GM12878 (cell line): ENCODE data around the gene GSTM4. TPM values are rescaled to one million over a fixed set of nuclear protein-coding genes. Genes with fewer than 3 reads are reported as not detected.

Source experiments
- ATAC-seq: fragments of 200-7000 bp; cut with Tn5 transposase; 3 replicates; pipeline ENCODE4 v1.9.1; 2020; ENCODE audit warnings: mild to moderate bottlenecking, moderate library complexity
- BruUV-seq: library from RNA; stranded (reverse); fragments of 400-500 nt; replicated peaks from 2 replicates; lab custom pipeline; 2021; lab: Mats Ljungman, UMichigan
- CTCF ChIA-PET: fragments of 300-600 bp; sonication (Branson Sonifier 250); formaldehyde crosslinking; extraction: SDS; loops from one replicate; lab custom pipeline; 2021; ENCODE audit warnings: inconsistent platforms; lab: Yijun Ruan, JAX
- POLR2A ChIA-PET: fragments of 350-600 bp; formaldehyde crosslinking; extraction: SDS; loops from one replicate; lab custom pipeline; 2021; ENCODE audit warnings: inconsistent platforms; lab: Charles Lee
- RAD21 ChIA-PET: fragments of 300-600 bp; sonication (Branson Sonifier 250); formaldehyde crosslinking; loops from one replicate; lab custom pipeline; 2023; ENCODE audit warnings: antibody characterized with exemption; ENCODE audit not compliant: unreplicated experiment; lab: Charles Lee
- SMC1A ChIA-PET: fragments of 300-600 bp; sonication (Branson Sonifier 250); formaldehyde crosslinking; loops from one replicate; lab custom pipeline; 2023; ENCODE audit not compliant: unreplicated experiment, uncharacterized antibody; lab: Charles Lee
- DNase-seq: peaks from one replicate; pipeline ENCODE4 v3.0.0-alpha.2; 2011; ENCODE audit warnings: low read depth, low spot score
- FAIRE-seq: peaks from 3 replicates; lab custom pipeline; 2011; peaks lifted over from hg19 to GRCh38; lab: Jason Lieb, UNC
- H2AFZ ChIP-seq: 2 replicates; pipeline ENCODE4 v1.6.0; 2011; ENCODE audit warnings: low read depth, low read length, control low read depth; ENCODE audit not compliant: control insufficient read depth
- H3K27ac ChIP-seq: 2 replicates; pipeline ENCODE4 v1.5.1; 2011; ENCODE audit warnings: control low read depth; ENCODE audit not compliant: control insufficient read depth, insufficient read depth
- H3K27me3 ChIP-seq, 2 experiments: replicated peaks in 1 of 2; 2 replicates each; pipeline versions ENCODE4 v1.6.0 to v1.6.1; 2011; ENCODE audit warnings: low read length in 1 of 2; ENCODE audit not compliant: control insufficient read depth in 2 of 2, insufficient read depth in 2 of 2
- H3K36me3 ChIP-seq, 2 experiments: 2 replicates each; pipeline ENCODE4 v1.5.1; 2011; ENCODE audit warnings: low read length in 1 of 2; ENCODE audit not compliant: control insufficient read depth in 2 of 2, insufficient read depth in 2 of 2
- H3K4me1 ChIP-seq: 2 replicates; pipeline ENCODE4 v1.6.1; 2011; ENCODE audit warnings: mild to moderate bottlenecking, low read length, moderate library complexity, mixed read lengths; ENCODE audit not compliant: control insufficient read depth, insufficient read depth
- H3K4me2 ChIP-seq: 2 replicates; pipeline ENCODE4 v1.6.0; 2011; ENCODE audit warnings: control low read depth; ENCODE audit not compliant: control insufficient read depth, insufficient read depth
- H3K4me3 ChIP-seq: fragments of 200-600 bp; sonication (generic); 2 replicates; pipeline ENCODE4 v1.5.1; 2016
- H3K79me2 ChIP-seq: 2 replicates; pipeline ENCODE4 v1.6.0; 2011; ENCODE audit warnings: low read length; ENCODE audit not compliant: control insufficient read depth, insufficient read depth
- H3K9ac ChIP-seq: 2 replicates; pipeline ENCODE4 v1.8.0; 2011; ENCODE audit warnings: low read length, control low read depth, mixed read lengths; ENCODE audit not compliant: control insufficient read depth, insufficient read depth
- H3K9me3 ChIP-seq: replicated peaks from 3 replicates; pipeline ENCODE4 v1.5.1; 2011; ENCODE audit warnings: mild to moderate bottlenecking, low read length; ENCODE audit not compliant: control insufficient read depth, insufficient read depth
- H4K20me1 ChIP-seq: 2 replicates; pipeline ENCODE4 v1.6.0; 2011; ENCODE audit not compliant: control insufficient read depth, insufficient read depth
- EED ChIP-seq: sonication (generic); IDR thresholded peaks from 2 replicates; pipeline ENCODE4 v1.6.1; 2016; ENCODE audit warnings: antibody characterized with exemption, low read depth
- EGR1 ChIP-seq, 2 experiments: IDR thresholded peaks; 1 replicate in 1 of 2; 2 replicates in 1 of 2; pipeline ENCODE4 v1.6.1; 2011 to 2012; ENCODE audit warnings: low read depth in 2 of 2, low read length in 2 of 2, borderline replicate concordance in 1 of 2, mild to moderate bottlenecking in 1 of 2, moderate library complexity in 1 of 2
- FOXM1 ChIP-seq: IDR thresholded peaks from 2 replicates; pipeline ENCODE4 v1.6.1; 2012; ENCODE audit warnings: low read depth, mild to moderate bottlenecking, inconsistent platforms, low read length, moderate library complexity
- HDAC6 ChIP-seq: fragments of 200-600 bp; sonication (generic); IDR thresholded peaks from one replicate; pipeline ENCODE4 v1.8.0; 2017; ENCODE audit warnings: antibody characterized with exemption; ENCODE audit not compliant: unreplicated experiment
- MTA3 ChIP-seq: IDR thresholded peaks from 2 replicates; pipeline ENCODE4 v1.6.1; 2012; ENCODE audit warnings: low read length, inconsistent platforms, borderline replicate concordance
- NFYB ChIP-seq: IDR thresholded peaks from 2 replicates; pipeline ENCODE4 v1.6.1; 2011; ENCODE audit warnings: low read depth, mild to moderate bottlenecking, low read length, improper control_type of control experiment, moderate library complexity; ENCODE audit not compliant: insufficient read depth
- RUNX3 ChIP-seq: IDR thresholded peaks from 2 replicates; pipeline ENCODE4 v1.6.1; 2012; ENCODE audit warnings: low read length, inconsistent platforms
- SRF ChIP-seq, 2 experiments: IDR thresholded peaks; 2 replicates each; pipeline ENCODE4 v1.6.1; 2011; ENCODE audit warnings: low read depth in 2 of 2, low read length in 2 of 2, mild to moderate bottlenecking in 1 of 2, moderate library complexity in 1 of 2
- ZBTB4 ChIP-seq: fragments of 450-650 bp; formaldehyde crosslinking; IDR thresholded peaks from 2 replicates; pipeline ENCODE4 v1.4.0; 2022; ENCODE audit warnings: mild to moderate bottlenecking, moderate library complexity
- WGBS: methylation state at CpG from one replicate; pipeline ENCODE4 v1.1.6; 2016; ENCODE audit warnings: low lambda C conversion rate; ENCODE audit not compliant: insufficient replicate concordance, insufficient coverage; ENCODE audit errors: missing lambda C conversion rate; 5-methylcytosine and 5-hydroxymethylcytosine counted together
- in situ Hi-C: fragments of 300-500 bp; cut with MboI; formaldehyde crosslinking; loops from 9 replicates; pipeline ENCODE4 v1.14.3; 2018; ENCODE audit warnings: mixed read lengths
- intact Hi-C: fragments of 100-400 bp; cut with micrococcal nuclease; formaldehyde crosslinking; loops from one replicate; pipeline ENCODE4 v1.14.2; 2022; ENCODE audit not compliant: unreplicated experiment
- polyA plus RNA-seq, 11 experiments: library from polyadenylated mRNA; depleted of rRNA in 4 of 11; unstranded in 6 of 11; stranded (reverse) in 5 of 11; fragments of >200 nt; fragmentation: Nextera tagmentation in 4 of 11; fragmentation: Illumina TruSeq in 1 of 11; extraction: Ambion mirVana in 4 of 11; extraction: Trizol in 1 of 11; gene quantifications; 1 replicate in 1 of 11; 2 replicates in 10 of 11; pipeline versions ENCODE4 v1.2.1 to v1.2.3, GENCODE V29; 2011 to 2016; ENCODE audit warnings: inconsistent platforms in 2 of 11, missing spikeins in 2 of 11, low read depth in 1 of 11
- total RNA-seq, 4 experiments: library from RNA; depleted of rRNA in 3 of 4; stranded (reverse); fragments of >200 nt in 3 of 4; fragmentation: Illumina TruSeq in 1 of 4; extraction: Trizol in 1 of 4; gene quantifications; 2 replicates each; pipeline versions ENCODE4 v1.2.1 to v1.2.3, GENCODE V29; 2013 to 2021
- TF ChIP-seq, protein P1 (sequence below): IDR thresholded peaks from 2 replicates; pipeline ENCODE4 v1.6.1; 2012; ENCODE audit warnings: low read depth, low read length, improper control_type of control experiment

GSTM4 gene
- total and polyA plus RNA-seq, 10 of the 15 experiments (the other 5 are each of a cell fraction or from before 2014, with no cell fraction given) = 14.3 to 37.2 (median 23.0) TPM

GRCh38 chr1:109636201-109636952 lies 19.5 kb upstream of the GSTM4 start:
- in situ Hi-C loops = no loop called here
- no TSS peak for BruUV-seq
- peaks cover 14% of the 10 kb centered on the region for H3K4me1 ChIP-seq

GRCh38 chr1:109637446-109637845 lies 18.5 kb upstream of the GSTM4 start:
- Histone ChIP-seq H3K27me3 (no peaks in the 10 kb centered on the region), H4K20me1 (no peaks in the 10 kb centered on the region), H3K9me3 (no peaks in the 10 kb centered on the region), H3K36me3 (no peaks in the 10 kb centered on the region), H2AFZ (no peak overlapping the region), H3K79me2 (no peaks in the 10 kb centered on the region), H3K4me3 (no peak overlapping the region), H3K4me1 (peaks cover 14% of the 10 kb centered on the region), H3K27ac (no peak overlapping the region), H3K9ac (no peak overlapping the region), H3K4me2 (no peak overlapping the region)
- ChIA-PET RAD21 (interaction anchor here (0.6 to 7.3 kb wide), 5 partner anchors 12 to 347 kb away, joined by 3 to 106 read pairs (median 3); partner anchors contain the start of genes AHCYL1 and GSTM1), SMC1A (interaction anchor here (0.8 to 9.1 kb wide), 8 partner anchors 12 to 348 kb away, joined by 3 to 117 read pairs (median 6); partner anchors contain the start of gene AHCYL1), POLR2A (interaction anchor here (0.5 to 1.3 kb wide), 3 partner anchors 89 to 310 kb away, joined by 3 to 5 read pairs (median 4); partner anchors contain the start of gene GNAI3), CTCF (interaction anchor here (0.8 to 10.7 kb wide), 12 partner anchors 14 to 373 kb away, joined by 3 to 299 read pairs (median 4); partner anchors contain the start of genes AHCYL1, GNAI3, GSTM1 and GSTM4)
- 74% methylated on average over 7 of the region's 7 CpGs for WGBS
- DNase-seq (no peak), ATAC-seq (no peak), FAIRE-seq (no peak)
- no TSS peak for BruUV-seq
- in situ Hi-C loops (no loop called here), intact Hi-C loops (no loop called here)
- TF ChIP-seq FOXM1 = no peak
- no peak for TF ChIP-seq MTA3
- TF ChIP-seq SRF (IDR thresholded peaks at IDR 0.05; ENCODE audit: low read depth in 2 of 2, low read length in 2 of 2) = no peak
- TF ChIP-seq EED = no peak
- no peak for TF ChIP-seq RUNX3
- no peak for TF ChIP-seq NFYB
- TF ChIP-seq, protein P1, sequence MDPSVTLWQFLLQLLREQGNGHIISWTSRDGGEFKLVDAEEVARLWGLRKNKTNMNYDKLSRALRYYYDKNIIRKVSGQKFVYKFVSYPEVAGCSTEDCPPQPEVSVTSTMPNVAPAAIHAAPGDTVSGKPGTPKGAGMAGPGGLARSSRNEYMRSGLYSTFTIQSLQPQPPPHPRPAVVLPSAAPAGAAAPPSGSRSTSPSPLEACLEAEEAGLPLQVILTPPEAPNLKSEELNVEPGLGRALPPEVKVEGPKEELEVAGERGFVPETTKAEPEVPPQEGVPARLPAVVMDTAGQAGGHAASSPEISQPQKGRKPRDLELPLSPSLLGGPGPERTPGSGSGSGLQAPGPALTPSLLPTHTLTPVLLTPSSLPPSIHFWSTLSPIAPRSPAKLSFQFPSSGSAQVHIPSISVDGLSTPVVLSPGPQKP = no peak
- TF ChIP-seq ZBTB4 (CRISPR knock-in tag) = no peak
- no peak for TF ChIP-seq EGR1 (IDR thresholded peaks at IDR 0.05; ENCODE audit: borderline replicate concordance in 1 of 2, low read depth in 2 of 2, low read length in 2 of 2)

More at GRCh38 chr1:109636201-109636952, 19.5 kb upstream of the GSTM4 start:
- no peak for FAIRE-seq
- intact Hi-C loops = no loop called here
- Histone ChIP-seq H3K4me3 (no peak overlapping the region), H3K79me2 (no peaks in the 10 kb centered on the region)
- TF ChIP-seq NFYB = 0 out of 2 replicates have a peak, but pooled peaks have one; percentile 27
- no peak for TF ChIP-seq HDAC6
- TF ChIP-seq, all 136 proteins: peak for 1
- ATAC-seq (no peak), DNase-seq (no peak)
- ChIA-PET RAD21 (interaction anchor here (0.8 to 7.3 kb wide), 6 partner anchors 19 to 348 kb away, joined by 3 to 106 read pairs (median 5); partner anchors contain the start of genes AHCYL1, GSTM1 and GSTM4), CTCF (interaction anchor here (0.5 to 10.7 kb wide), 13 partner anchors 11 to 374 kb away, joined by 3 to 299 read pairs (median 4); partner anchors contain the start of genes AHCYL1 and GSTM4), SMC1A (interaction anchor here (0.8 to 9.1 kb wide), 11 partner anchors 13 to 349 kb away, joined by 3 to 117 read pairs (median 3); partner anchors contain the start of genes AHCYL1 and GNAI3), POLR2A (interaction anchor here (1.3 to 1.9 kb wide), 4 partner anchors 12 to 90 kb away, joined by 3 to 8 read pairs (median 5); partner anchors contain the start of gene GNAI3)
- peaks cover 1 to 4% of the 10 kb centered on the region in 2 experiments; a peak in 3 of 4 replicates for H3K36me3 ChIP-seq
- H3K27me3 ChIP-seq = no peaks in the 10 kb centered on the region
- no peaks in the 10 kb centered on the region for H3K9me3 ChIP-seq
- H3K4me2 ChIP-seq = no peak overlapping the region
- H3K27ac ChIP-seq = no peak overlapping the region
- 92% methylated on average over 9 of the region's 9 CpGs for WGBS
- no peak overlapping the region for H2AFZ ChIP-seq
- H3K9ac ChIP-seq = no peak overlapping the region
- H4K20me1 ChIP-seq = no peaks in the 10 kb centered on the region
